Stomach (tissue), 4 donors: ENCODE measurements around the gene TBX5.

Experiments
- POLR2A ChIP-seq, 4 donors: fragments of 450-650 bp; IDR thresholded peaks; one replicate each; pipeline ENCODE4 v1.6.1; 2016; ENCODE audit warnings: antibody characterized with exemption in 4 of 4, control low read depth in 2 of 4, mild to moderate bottlenecking in 1 of 4, moderate library complexity in 1 of 4
- POLR2AphosphoS5 ChIP-seq, 3 donors: sonication (generic); formaldehyde crosslinking; IDR thresholded peaks; one replicate each; pipeline ENCODE4 v1.6.1; 2016; ENCODE audit warnings: antibody characterized with exemption in 3 of 3
- TF ChIP-seq, protein P1 (sequence below), 7 experiments: fragments of 450-650 bp in 4 of 7; fragments of 200-600 bp in 3 of 7; sonication (generic) in 3 of 7; IDR thresholded peaks; one replicate each; pipeline ENCODE4 v1.5.1; 2016 to 2019; ENCODE audit warnings: antibody characterized with exemption in 7 of 7, control low read depth in 2 of 7, mild to moderate bottlenecking in 1 of 7

DNA sequence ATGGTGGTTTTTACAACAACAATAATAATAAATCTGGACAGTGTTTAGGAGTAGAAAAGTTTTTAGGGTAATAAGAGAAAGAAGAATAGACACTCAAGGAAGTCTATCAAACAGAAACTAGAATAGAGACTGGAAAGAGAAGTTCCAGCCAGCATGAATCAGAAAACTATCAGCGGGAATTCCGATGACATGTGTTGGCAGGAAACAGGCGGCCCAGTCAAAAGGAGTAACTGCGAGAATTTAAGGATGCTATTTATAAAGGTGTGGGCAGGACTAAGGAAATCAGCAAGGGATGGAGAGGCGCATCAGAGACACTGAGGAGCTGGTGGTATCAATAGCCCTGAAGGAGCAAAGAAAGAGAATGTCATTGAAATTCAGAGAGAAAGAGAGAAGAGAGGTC lies 89.9 kb downstream of the TBX5 start:
- TF ChIP-seq, protein P1, sequence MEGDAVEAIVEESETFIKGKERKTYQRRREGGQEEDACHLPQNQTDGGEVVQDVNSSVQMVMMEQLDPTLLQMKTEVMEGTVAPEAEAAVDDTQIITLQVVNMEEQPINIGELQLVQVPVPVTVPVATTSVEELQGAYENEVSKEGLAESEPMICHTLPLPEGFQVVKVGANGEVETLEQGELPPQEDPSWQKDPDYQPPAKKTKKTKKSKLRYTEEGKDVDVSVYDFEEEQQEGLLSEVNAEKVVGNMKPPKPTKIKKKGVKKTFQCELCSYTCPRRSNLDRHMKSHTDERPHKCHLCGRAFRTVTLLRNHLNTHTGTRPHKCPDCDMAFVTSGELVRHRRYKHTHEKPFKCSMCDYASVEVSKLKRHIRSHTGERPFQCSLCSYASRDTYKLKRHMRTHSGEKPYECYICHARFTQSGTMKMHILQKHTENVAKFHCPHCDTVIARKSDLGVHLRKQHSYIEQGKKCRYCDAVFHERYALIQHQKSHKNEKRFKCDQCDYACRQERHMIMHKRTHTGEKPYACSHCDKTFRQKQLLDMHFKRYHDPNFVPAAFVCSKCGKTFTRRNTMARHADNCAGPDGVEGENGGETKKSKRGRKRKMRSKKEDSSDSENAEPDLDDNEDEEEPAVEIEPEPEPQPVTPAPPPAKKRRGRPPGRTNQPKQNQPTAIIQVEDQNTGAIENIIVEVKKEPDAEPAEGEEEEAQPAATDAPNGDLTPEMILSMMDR (IDR thresholded peaks at IDR 0.05) = no peak
- no peak for TF ChIP-seq POLR2AphosphoS5 (IDR thresholded peaks at IDR 0.05)
- no peak for TF ChIP-seq POLR2A (IDR thresholded peaks at IDR 0.05)
